NK-92 treated with Interleukin-12 subunit alpha and Interleukin-12 subunit beta, amount 100 ng/mL, for 24 hours (cell line): ENCODE data around the gene CYBB.

Experiments
- DNase-seq: peaks from one replicate; lab custom pipeline; 2025; lab: John Stamatoyannopoulos, UW

Gene CYBB

GRCh38 chrX:37844622-37845021 lies 64.8 kb downstream of the CYBB start:
- DNase-seq = no peak

GRCh38 chrX:37846141-37846540 lies 66.3 kb downstream of the CYBB start:
- DNase-seq = no peak

- DNase-seq = no peak
Measured at GRCh38 chrX:37846558-37846933, 66.7 kb downstream of the CYBB start.

GRCh38 chrX:37846934-37847732 lies 67.3 kb downstream of the CYBB start, which contains the start of gene DYNLT3:
Gene DYNLT3 (minus strand): TSS chrX:37847571. CDS start chrX:37847510, 61 bp downstream.
- peak; percentile 73 for DNase-seq

- no peak for DNase-seq
Measured at GRCh38 chrX:37847733-37848197, 67.9 kb downstream of the CYBB start.

- DNase-seq = no peak
Measured at GRCh38 chrX:37854148-37854547, 74.3 kb downstream of the CYBB start.

- no peak for DNase-seq
Measured at GRCh38 chrX:37854748-37855147, 74.9 kb downstream of the CYBB start.

GRCh38 chrX:37860721-37861120 lies 80.9 kb downstream of the CYBB start:
- DNase-seq = no peak

- DNase-seq = no peak
Measured at GRCh38 chrX:37862851-37863250, 83.0 kb downstream of the CYBB start.
